ENCODE measurements around the gene ATP6V1B1. TPM values are rescaled to one million over a fixed set of nuclear protein-coding genes. Genes with fewer than 3 reads are reported as not detected.

The ATP6V1B1 gene
- total and polyA plus RNA-seq, 4 donors: not detected

GRCh38 chr2:70982971-70983370 is 47.3 kb downstream of the ATP6V1B1 start:
- Histone ChIP-seq H3K9ac (ENCODE audit: low read depth in 1 of 2, low read length in 2 of 2) (no peak overlapping the region), H3K27ac (ENCODE audit: low read depth in 1 of 2, low read length in 2 of 2) (no peak overlapping the region), H3K36me3 (ENCODE audit: control insufficient read depth in 4 of 4, insufficient read depth in 3 of 4, low read depth in 1 of 4, low read length in 3 of 4) (peaks cover 4 to 24% (median 13%) of the 10 kb centered on the region in 4 donors), H3K4me3 (ENCODE audit: low read depth in 1 of 3, low read length in 3 of 3) (no peak overlapping the region), H3K9me3 (ENCODE audit: control insufficient read depth in 4 of 4, low read length in 3 of 4) (no peaks in the 10 kb centered on the region), H3K4me1 (ENCODE audit: control insufficient read depth in 4 of 4, insufficient read depth in 4 of 4, low read length in 3 of 4) (peaks cover 0 to 10% (median 6%) of the 10 kb centered on the region in 4 donors), H3K27me3 (ENCODE audit: control insufficient read depth in 4 of 4, insufficient read depth in 4 of 4, low read length in 3 of 4) (no peaks in the 10 kb centered on the region)
- WGBS: 98% methylated on average over 3 of the region's 3 CpGs
- no peak for TF ChIP-seq JUND (IDR thresholded peaks at IDR 0.05)
- TF ChIP-seq FOXA1 (IDR thresholded peaks at IDR 0.05): no peak
- TF ChIP-seq FOXA2 (IDR thresholded peaks at IDR 0.05): no peak
- TF ChIP-seq EGR1 (IDR thresholded peaks at IDR 0.05; ENCODE audit: low read depth in 2 of 2): no peak
- no peak for TF ChIP-seq HNF4G (IDR thresholded peaks at IDR 0.05)
- no peak for TF ChIP-seq RXRA (IDR thresholded peaks at IDR 0.05)
- TF ChIP-seq GABPA (IDR thresholded peaks at IDR 0.05 in 1 of 2, conservative IDR thresholded peaks at IDR 0.05 in 1 of 2): no peak
- TF ChIP-seq SP1 (IDR thresholded peaks at IDR 0.05): no peak
- no peak for TF ChIP-seq ATF3 (IDR thresholded peaks at IDR 0.05)
- TF ChIP-seq TAF1 (conservative IDR thresholded peaks at IDR 0.05): no peak
- TF ChIP-seq RAD21 (IDR thresholded peaks at IDR 0.05): no peak
- no peak for TF ChIP-seq CTCF (IDR thresholded peaks at IDR 0.05; ENCODE audit: low read depth, low read length, missing input control)
- no peak for TF ChIP-seq YY1 (IDR thresholded peaks at IDR 0.05)
- TF ChIP-seq REST (IDR thresholded peaks at IDR 0.05): no peak
- no peak for TF ChIP-seq ZBTB33 (IDR thresholded peaks at IDR 0.05)
- TF ChIP-seq NR2F2 (IDR thresholded peaks at IDR 0.05): no peak
- TF ChIP-seq MAX (IDR thresholded peaks at IDR 0.05): no peak
- no peak for TF ChIP-seq HNF4A (conservative IDR thresholded peaks at IDR 0.05)
- no peak for DNase-seq (ENCODE audit: low spot score)

All from liver (tissue), 9 donors.